ENCODE measurements around the gene PDGFA.

DNA sequence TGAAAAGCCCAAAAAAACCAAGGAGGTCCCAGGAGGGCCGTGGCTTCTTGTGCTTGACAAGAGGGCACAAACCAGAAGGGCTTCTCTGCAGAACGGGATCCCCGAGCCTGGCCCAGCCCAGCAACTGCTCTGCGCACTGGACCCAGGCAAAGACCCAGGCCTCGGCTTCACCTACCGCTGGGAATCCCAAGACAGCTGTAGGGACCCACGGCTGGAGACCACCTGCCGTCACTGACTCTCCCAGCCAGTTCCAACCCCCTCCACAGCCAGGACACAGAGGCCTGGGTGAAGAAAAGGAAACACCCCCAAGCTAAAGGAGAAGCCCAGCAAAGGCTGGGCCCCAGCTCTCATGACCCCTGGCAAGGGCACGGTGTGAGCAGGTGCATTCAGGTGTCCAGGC, 24.3 kb downstream of the PDGFA start:
- TF ChIP-seq POLR2AphosphoS5 (IDR thresholded peaks at IDR 0.05): no peak
- no peak for TF ChIP-seq EP300 (IDR thresholded peaks at IDR 0.05; ENCODE audit: low read depth)
